Kidney (tissue), 14 donors: ENCODE data around the gene KIAA1671. TPM values are rescaled to one million over a fixed set of nuclear protein-coding genes. Genes with fewer than 3 reads are reported as not detected.

Source experiments
- DNase-seq, 5 donors: peaks; one replicate each; pipeline ENCODE4 v3.0.0-alpha.2; 2013 to 2020
- FAIRE-seq: peaks from 2 replicates; lab custom pipeline; 2012; peaks lifted over from hg19 to GRCh38; lab: Jason Lieb, UNC
- H3K27ac ChIP-seq, 2 donors: one replicate each; pipeline ENCODE4 v1.7.0; 2013; ENCODE audit warnings: low read depth in 2 of 2, low read length in 2 of 2, inconsistent platforms in 1 of 2
- H3K27me3 ChIP-seq: one replicate; pipeline ENCODE4 v1.7.1; 2013; ENCODE audit warnings: low read length, inconsistent platforms; ENCODE audit not compliant: control insufficient read depth, insufficient read depth
- H3K36me3 ChIP-seq, 3 donors: one replicate each; pipeline versions ENCODE4 v1.7.0 to v1.7.1; 2013; ENCODE audit warnings: low read length in 3 of 3, control low read depth in 1 of 3, inconsistent platforms in 1 of 3; ENCODE audit not compliant: insufficient read depth in 3 of 3, control insufficient read depth in 2 of 3
- H3K4me1 ChIP-seq, 3 donors: one replicate each; pipeline versions ENCODE4 v1.7.0 to v1.7.1; 2013; ENCODE audit warnings: low read length in 3 of 3, inconsistent platforms in 1 of 3, low read depth in 1 of 3; ENCODE audit not compliant: control insufficient read depth in 2 of 3, insufficient read depth in 2 of 3
- H3K4me3 ChIP-seq, 3 donors: one replicate each; pipeline versions ENCODE4 v1.7.0 to v1.8.1; 2013; ENCODE audit warnings: low read length in 3 of 3, control low read depth in 1 of 3, inconsistent platforms in 1 of 3
- H3K9ac ChIP-seq, 3 donors: one replicate each; pipeline versions ENCODE4 v1.7.0 to v1.7.1; 2013; ENCODE audit warnings: low read length in 3 of 3, control low read depth in 1 of 3, inconsistent platforms in 1 of 3
- H3K9me3 ChIP-seq, 3 donors: one replicate each; pipeline versions ENCODE4 v1.7.0 to v1.7.1; 2013; ENCODE audit warnings: low read length in 3 of 3, control low read depth in 1 of 3, inconsistent platforms in 1 of 3; ENCODE audit not compliant: control insufficient read depth in 2 of 3, insufficient read depth in 1 of 3
- intact Hi-C: fragments of 100-400 bp; cut with DNase I; formaldehyde crosslinking; loops from one replicate; pipeline ENCODE4 v1.11.1; 2022
- polyA plus RNA-seq: library from polyadenylated mRNA; stranded (reverse); fragments of 350-450 nt; fragmentation: Illumina TruSeq; extraction: RNeasy Lipid Tissue Mini Kit (QIAGEN cat#74804); gene quantifications from one replicate; pipeline ENCODE4 v1.2.3, GENCODE V29; 2014; ENCODE audit warnings: low read depth, low replicate concordance; ENCODE audit not compliant: insufficient read depth
- total RNA-seq: library from RNA; stranded (reverse); fragmentation: NEBNext Ultra II Directional; extraction: Animal tissue kit (Norgen Biotek cat#: 25700); gene quantifications from one replicate; pipeline ENCODE4 v1.2.1, GENCODE V29; 2021
- TF ChIP-seq, protein P1 (sequence below): IDR thresholded peaks from 3 replicates; pipeline ENCODE4 v1.5.1; 2012; ENCODE audit warnings: mild to moderate bottlenecking, moderate library complexity, borderline replicate concordance; ENCODE audit not compliant: insufficient read depth; ENCODE audit errors: extremely low read depth
- donor health status: control.
- donor health status: control.
- donor health status: control.
- donor health status: control.
- donor health status: control.
- donor health status: DM: yes; HTN: yes; CAD: no.
- donor health status: Normal renal cell carcinoma (clear cell type).

KIAA1671 gene
- total and polyA plus RNA-seq, 2 donors from 2014 or later = 7.3 to 65.2 TPM

DNA sequence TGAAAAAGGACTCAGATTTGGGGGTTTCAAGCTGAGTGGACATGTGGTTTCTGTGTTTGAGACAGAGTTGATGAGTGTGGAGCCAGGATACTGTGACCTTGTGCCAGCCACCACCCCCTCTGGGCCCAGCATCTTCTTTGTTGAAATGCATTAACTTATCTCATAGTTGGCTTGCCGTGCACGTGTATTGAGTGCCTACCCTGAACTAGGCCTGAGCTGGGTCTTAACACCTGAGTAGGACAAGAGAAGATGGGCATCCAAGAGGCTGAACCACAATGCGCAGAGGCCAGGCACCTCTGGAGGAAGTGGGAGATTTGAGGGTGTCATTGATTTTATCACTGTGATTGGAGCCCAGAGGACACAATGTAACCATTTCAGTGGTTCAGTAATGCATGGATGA lies 129.6 kb downstream of the KIAA1671 start:
- intact Hi-C loops = no loop called here
- no peaks in the 10 kb centered on the region for H3K9me3 ChIP-seq
- H3K27me3 ChIP-seq = no peaks in the 10 kb centered on the region
- no peak for FAIRE-seq
- H3K4me3 ChIP-seq = no peak overlapping the region
- H3K9ac ChIP-seq = no peak overlapping the region
- no peaks in the 10 kb centered on the region for H3K36me3 ChIP-seq
- no peak for DNase-seq
- H3K4me1 ChIP-seq = peaks cover 0 to 16% (median 11%) of the 10 kb centered on the region in 3 donors
- TF ChIP-seq, protein P1, sequence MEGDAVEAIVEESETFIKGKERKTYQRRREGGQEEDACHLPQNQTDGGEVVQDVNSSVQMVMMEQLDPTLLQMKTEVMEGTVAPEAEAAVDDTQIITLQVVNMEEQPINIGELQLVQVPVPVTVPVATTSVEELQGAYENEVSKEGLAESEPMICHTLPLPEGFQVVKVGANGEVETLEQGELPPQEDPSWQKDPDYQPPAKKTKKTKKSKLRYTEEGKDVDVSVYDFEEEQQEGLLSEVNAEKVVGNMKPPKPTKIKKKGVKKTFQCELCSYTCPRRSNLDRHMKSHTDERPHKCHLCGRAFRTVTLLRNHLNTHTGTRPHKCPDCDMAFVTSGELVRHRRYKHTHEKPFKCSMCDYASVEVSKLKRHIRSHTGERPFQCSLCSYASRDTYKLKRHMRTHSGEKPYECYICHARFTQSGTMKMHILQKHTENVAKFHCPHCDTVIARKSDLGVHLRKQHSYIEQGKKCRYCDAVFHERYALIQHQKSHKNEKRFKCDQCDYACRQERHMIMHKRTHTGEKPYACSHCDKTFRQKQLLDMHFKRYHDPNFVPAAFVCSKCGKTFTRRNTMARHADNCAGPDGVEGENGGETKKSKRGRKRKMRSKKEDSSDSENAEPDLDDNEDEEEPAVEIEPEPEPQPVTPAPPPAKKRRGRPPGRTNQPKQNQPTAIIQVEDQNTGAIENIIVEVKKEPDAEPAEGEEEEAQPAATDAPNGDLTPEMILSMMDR = no peak
- no peak overlapping the region for H3K27ac ChIP-seq

DNA sequence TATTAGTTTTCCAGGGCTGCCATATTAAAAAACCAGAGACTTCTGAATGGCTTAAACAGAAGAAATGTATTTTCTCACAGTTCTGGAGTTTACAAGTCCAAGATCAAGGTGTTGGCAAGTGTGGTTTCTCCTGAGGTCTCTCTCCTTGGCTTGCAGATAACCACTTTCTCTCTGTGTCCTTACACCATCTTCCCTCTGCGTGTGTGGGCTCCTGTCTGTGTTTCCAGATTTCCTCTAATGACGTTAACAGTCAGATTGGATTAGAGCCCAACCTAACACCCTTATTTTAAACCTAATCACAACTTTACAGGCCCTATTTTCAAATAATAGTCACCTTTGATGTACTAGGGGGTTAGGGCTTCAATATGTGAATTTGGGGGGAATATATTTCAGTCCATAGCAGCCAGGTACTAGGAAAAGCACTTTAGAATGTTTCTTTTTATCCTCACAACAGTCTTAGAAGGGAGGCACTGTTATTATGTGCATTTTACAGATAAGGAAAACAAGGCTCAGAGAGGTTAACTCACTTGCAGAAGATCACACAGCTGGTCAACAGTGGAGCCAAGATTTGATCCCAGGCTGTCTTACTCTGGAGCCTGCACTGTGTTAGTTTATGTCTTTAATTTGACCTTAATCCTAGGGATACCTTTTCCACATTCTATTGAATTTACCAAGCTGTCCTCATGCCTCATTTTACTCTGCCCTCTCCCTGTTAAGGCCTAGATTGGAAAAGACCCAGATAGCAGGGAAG lies 130.7 kb downstream of the KIAA1671 start:
- H3K36me3 ChIP-seq = no peaks in the 10 kb centered on the region
- FAIRE-seq (no peak), DNase-seq (no peak)
- H3K9ac ChIP-seq = no peak overlapping the region
- H3K27me3 ChIP-seq = no peaks in the 10 kb centered on the region
- H3K9me3 ChIP-seq = no peaks in the 10 kb centered on the region
- H3K4me1 ChIP-seq = peaks cover 0 to 16% (median 11%) of the 10 kb centered on the region in 3 donors
- no peak overlapping the region for H3K27ac ChIP-seq
- no peak overlapping the region for H3K4me3 ChIP-seq
- TF ChIP-seq, protein P1 = no peak
- intact Hi-C loops = no loop called here

DNA sequence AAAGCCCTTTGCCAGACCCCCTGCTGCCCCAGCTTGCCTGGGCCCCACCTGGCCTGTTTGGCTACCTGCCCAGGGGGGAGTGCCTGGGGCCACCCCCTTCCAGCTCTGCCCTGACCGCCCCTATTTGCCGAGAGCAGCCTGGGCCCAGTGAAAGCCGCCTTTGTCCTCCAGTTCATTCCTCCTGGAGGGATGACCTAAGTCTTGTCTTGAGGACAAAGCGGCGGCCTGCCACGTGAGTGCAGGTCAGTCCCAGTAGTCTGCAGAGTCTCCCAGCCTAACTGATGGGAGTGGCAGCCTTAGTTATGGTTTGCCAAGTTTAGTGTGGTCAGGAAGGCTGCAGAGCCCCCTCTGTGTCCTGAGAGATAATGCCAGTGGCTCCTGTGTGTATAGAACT lies 131.3 kb downstream of the KIAA1671 start:
- Histone ChIP-seq H3K4me1 (peaks cover 0 to 16% (median 11%) of the 10 kb centered on the region in 3 donors), H3K4me3 (no peak overlapping the region), H3K27ac (no peak overlapping the region), H3K9ac (no peak overlapping the region), H3K36me3 (no peaks in the 10 kb centered on the region), H3K9me3 (no peaks in the 10 kb centered on the region), H3K27me3 (no peaks in the 10 kb centered on the region)
- FAIRE-seq (no peak), DNase-seq (no peak)
- intact Hi-C loops = no loop called here
- TF ChIP-seq, protein P1 = no peak
